Duodenal mucosa (tissue), 2 donors: ENCODE results near the gene SLC25A45.
"Not testable (repeated sequence)": the region's sequence is repeated elsewhere in the genome, so short reads cannot be mapped to it uniquely, and the experiment has no call there.

Experiments
- H3K27ac ChIP-seq: one replicate; pipeline ENCODE4 v1.7.0; 2013; ENCODE audit warnings: low read depth, low read length
- H3K27me3 ChIP-seq, 2 donors: one replicate each; pipeline ENCODE4 v1.7.0; 2013; ENCODE audit warnings: low read length in 2 of 2, control low read depth in 1 of 2; ENCODE audit not compliant: insufficient read depth in 2 of 2, control insufficient read depth in 1 of 2
- H3K36me3 ChIP-seq, 2 donors: one replicate each; pipeline ENCODE4 v1.7.0; 2013; ENCODE audit warnings: low read length in 2 of 2, control low read depth in 1 of 2; ENCODE audit not compliant: insufficient read depth in 2 of 2, control insufficient read depth in 1 of 2
- H3K4me1 ChIP-seq, 2 donors: one replicate each; pipeline ENCODE4 v1.7.0; 2013; ENCODE audit warnings: low read length in 2 of 2, control low read depth in 1 of 2; ENCODE audit not compliant: insufficient read depth in 2 of 2, control insufficient read depth in 1 of 2
- H3K4me3 ChIP-seq, 2 donors: one replicate each; pipeline ENCODE4 v1.7.0; 2013; ENCODE audit warnings: low read length in 2 of 2, low read depth in 1 of 2
- H3K9ac ChIP-seq, 2 donors: one replicate each; pipeline ENCODE4 v1.7.0; 2013; ENCODE audit warnings: low read length in 2 of 2, low read depth in 1 of 2
- H3K9me3 ChIP-seq, 2 donors: one replicate each; pipeline ENCODE4 v1.7.0; 2013; ENCODE audit warnings: low read length in 2 of 2, control low read depth in 1 of 2; ENCODE audit not compliant: control insufficient read depth in 1 of 2

SLC25A45 gene

DNA sequence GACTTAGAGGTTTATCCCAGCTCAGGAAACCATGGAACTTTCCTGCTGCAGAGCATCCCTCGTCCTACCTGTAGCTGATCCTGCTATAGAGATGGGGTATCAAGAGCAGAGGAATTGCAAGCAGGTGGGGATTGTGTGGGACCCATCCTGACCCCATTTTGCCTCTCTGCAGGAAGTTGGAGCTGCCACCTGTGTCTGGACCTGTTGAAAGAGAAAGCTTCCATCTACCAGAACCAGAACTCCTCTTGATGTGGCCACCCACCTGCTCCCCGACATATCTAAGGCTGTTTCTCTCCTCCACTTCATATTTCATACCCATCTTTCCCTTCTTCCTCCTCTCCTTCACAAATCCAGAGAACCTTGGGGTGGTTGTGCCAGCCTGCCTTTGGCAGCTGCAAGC lies 30.9 kb downstream of the SLC25A45 start:
- H3K4me1 ChIP-seq: peaks cover 12 to 21% of the 10 kb centered on the region in 2 donors
- H3K4me3 ChIP-seq: no peak overlapping the region
- H3K9ac ChIP-seq: no peak overlapping the region
- no peak overlapping the region for H3K27ac ChIP-seq
- no peaks in the 10 kb centered on the region for H3K9me3 ChIP-seq
- no peaks in the 10 kb centered on the region for H3K27me3 ChIP-seq
- H3K36me3 ChIP-seq: peaks cover 23 to 58% of the 10 kb centered on the region in 2 donors

DNA sequence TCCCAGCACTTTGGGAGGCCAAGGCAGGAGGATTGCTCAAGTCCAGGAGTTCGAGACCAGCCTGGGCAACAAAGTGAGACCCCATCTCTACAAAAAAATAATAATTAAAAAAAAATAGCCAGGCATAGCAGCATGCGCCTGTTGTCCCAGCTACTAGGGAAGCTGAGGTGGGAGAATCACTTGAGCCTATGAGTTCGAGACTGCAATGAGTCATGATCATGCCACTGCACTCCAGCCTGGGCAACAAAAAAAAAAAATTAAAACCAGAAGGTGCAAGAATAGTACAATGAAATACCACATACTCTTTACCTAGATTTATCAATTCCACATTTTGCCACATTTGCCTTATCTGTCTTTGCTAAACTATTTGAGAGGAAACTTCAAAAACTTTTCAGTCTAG lies 40.6 kb downstream of the SLC25A45 start:
- peaks cover 51 to 79% of the 10 kb centered on the region in 2 donors for H3K36me3 ChIP-seq

DNA sequence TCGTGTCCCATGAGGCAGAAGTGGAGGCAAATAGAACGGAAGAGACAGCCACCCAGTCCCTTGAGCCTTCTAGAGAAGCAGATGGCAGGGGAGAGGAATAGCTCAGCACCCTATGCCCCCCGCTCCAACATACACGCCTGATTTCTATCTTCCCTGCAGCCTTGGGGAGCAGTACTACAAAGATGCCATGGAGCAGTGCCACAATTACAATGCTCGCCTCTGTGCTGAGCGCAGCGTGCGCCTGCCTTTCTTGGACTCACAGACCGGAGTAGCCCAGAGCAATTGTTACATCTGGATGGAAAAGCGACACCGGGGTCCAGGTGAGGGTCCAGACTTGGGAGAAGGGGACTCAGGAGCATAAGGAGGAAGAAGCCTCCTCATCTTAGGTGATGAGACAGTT lies 42.2 kb downstream of the SLC25A45 start:
- H3K36me3 ChIP-seq: peaks cover 40 to 63% of the 10 kb centered on the region in 2 donors
- no peak overlapping the region for H3K9ac ChIP-seq
- H3K27me3 ChIP-seq: no peaks in the 10 kb centered on the region
- H3K9me3 ChIP-seq: no peaks in the 10 kb centered on the region
- H3K27ac ChIP-seq: no peak overlapping the region
- H3K4me3 ChIP-seq: no peak overlapping the region
- H3K4me1 ChIP-seq: peaks cover 3% of the 10 kb centered on the region in 2 donors

More for the DNA sequence above, 40.6 kb downstream of the SLC25A45 start:
- Histone ChIP-seq H3K9ac (no peak overlapping the region), H3K27ac (no peak overlapping the region), H3K4me3 (no peak overlapping the region), H3K9me3 (no peaks in the 10 kb centered on the region), H3K27me3 (no peaks in the 10 kb centered on the region), H3K4me1 (no peaks in the 10 kb centered on the region)

DNA sequence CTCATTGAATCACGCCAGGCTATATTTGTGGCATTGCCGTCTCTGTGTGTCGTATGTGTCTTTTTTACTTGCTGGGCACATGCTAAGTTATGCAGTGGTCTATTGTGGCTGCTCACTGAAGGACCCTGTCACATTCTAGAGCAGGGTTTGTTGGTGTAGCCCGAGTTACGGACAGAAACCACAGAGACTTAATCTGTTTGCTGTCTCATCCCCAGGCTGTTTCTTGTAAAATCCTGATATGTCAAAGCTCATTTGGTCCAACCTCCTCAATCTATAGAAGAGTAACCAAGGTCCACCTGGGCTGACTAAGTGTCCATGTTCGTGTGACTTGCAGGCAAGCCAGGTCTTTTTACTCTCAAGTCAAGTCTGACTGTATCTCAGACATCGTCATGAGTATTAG lies 43.8 kb downstream of the SLC25A45 start:
- peaks cover 31 to 48% of the 10 kb centered on the region in 2 donors for H3K36me3 ChIP-seq
- no peaks in the 10 kb centered on the region for H3K27me3 ChIP-seq
- no peak overlapping the region for H3K9ac ChIP-seq
- H3K27ac ChIP-seq: no peak overlapping the region
- peaks cover 12 to 13% of the 10 kb centered on the region in 2 donors for H3K4me1 ChIP-seq
- no peaks in the 10 kb centered on the region for H3K9me3 ChIP-seq
- no peak overlapping the region for H3K4me3 ChIP-seq

DNA sequence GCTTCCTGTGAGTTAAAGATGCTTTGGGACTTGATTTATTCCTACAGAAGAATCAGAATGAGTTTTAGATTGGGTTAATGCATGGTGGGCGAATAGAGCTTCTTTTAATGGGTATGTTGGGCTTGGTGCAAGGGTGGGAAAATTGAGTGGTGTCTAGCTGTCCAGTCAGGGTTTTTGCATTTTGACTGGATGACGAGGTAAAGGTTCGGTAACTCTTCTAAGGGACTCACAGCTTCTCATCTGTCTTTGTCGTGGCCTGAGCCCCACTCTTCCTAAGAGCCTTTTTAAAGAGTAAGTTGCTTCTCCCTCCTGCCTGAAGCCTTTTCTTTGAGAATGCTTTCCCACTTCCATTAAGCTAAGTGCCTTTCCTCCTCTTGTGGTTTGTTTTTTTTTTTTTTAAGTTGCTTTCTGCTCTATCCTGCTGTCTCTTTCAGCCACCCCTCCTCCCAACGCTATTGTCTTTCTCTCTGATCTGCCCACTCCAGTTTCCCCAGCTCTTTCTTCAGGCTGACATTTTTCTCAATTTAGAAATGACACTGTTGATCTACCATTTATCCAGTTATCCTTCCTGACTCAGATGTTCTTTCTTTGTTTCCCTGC lies 47.6 kb downstream of the SLC25A45 start:
- Histone ChIP-seq H3K4me3 (peak overlapping the region; percentile 90 to 96), H3K27ac (no peak overlapping the region), H3K4me1 (peaks cover 13% of the 10 kb centered on the region in 2 donors)

DNA sequence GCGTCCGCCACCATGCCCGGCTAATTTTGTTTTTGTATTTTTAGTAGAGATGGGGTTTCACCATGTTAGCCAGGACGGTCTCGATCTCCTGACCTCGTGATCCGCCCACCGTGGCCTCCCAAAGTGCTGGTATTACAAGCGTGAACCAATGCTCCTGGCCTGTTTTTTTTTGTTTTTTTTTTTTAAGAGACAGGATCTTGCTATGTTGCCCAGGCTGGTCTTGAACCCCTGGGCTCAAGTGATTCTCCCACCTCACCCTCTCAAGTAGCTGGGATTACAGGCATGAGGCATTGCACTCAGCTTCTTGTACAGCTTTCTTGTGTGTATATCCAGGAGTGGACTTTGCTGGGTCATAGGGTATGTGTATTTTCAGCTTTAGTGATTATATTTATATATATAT lies 49.9 kb downstream of the SLC25A45 start:
- not testable (repeated sequence) for H3K27ac ChIP-seq, H3K9ac ChIP-seq, H3K9me3 ChIP-seq, H3K4me3 ChIP-seq, H3K36me3 ChIP-seq, H3K27me3 ChIP-seq
- H3K4me1 ChIP-seq: peaks cover 22 to 23% of the 10 kb centered on the region in 2 donors

More for the DNA sequence above, 47.6 kb downstream of the SLC25A45 start:
- Histone ChIP-seq H3K36me3 (peaks cover 3 to 10% of the 10 kb centered on the region in 2 donors), H3K27me3 (no peaks in the 10 kb centered on the region), H3K9ac (peak overlapping the region; percentile 86 to 92), H3K9me3 (no peaks in the 10 kb centered on the region)

DNA sequence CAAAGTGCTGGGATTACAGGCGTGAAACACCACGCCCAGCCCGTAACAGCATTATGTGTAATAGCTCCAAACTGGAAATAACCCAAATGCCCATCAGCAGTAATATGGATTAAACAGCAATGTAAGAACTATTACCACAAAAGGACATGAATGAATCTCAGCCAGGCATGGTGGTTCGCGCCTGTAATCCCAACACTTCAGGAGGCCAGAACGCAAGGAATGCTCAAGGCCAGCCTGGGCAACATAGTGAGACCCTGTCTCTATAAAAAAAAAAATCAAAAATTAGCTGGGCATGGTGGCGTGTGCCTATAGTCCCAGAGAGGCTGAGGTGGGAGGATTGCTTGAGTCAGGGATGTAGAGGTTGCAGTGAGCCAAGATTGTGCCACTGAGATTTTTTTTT lies 51.9 kb downstream of the SLC25A45 start:
- no peaks in the 10 kb centered on the region for H3K36me3 ChIP-seq
- H3K4me3 ChIP-seq: no peak overlapping the region
- H3K9me3 ChIP-seq: no peaks in the 10 kb centered on the region
- peaks cover 22 to 27% of the 10 kb centered on the region in 2 donors for H3K4me1 ChIP-seq
- no peak overlapping the region for H3K27ac ChIP-seq
- H3K27me3 ChIP-seq: no peaks in the 10 kb centered on the region
- H3K9ac ChIP-seq: no peak overlapping the region

DNA sequence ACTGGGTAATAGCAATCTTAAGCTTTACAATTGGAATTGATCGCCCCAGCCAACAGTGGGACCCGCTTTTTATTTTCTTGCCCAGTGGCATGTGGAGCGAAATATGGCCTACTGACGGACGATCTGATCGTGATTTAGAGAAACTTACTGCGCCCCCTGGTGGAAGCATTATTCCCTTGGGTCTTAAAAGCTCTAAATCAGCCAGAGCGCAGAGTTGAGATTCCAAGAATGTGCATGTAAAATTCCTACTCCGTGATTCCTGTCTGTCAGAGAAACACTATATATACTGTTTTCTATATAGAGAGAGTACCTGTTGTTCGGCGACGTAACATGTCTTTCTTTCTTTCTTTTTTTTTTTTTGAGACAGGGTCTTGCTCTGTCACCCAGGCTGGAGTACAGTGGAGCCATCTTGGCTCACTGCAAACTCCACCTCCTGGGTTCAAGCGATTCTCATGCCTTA lies 52.5 kb downstream of the SLC25A45 start:
- Histone ChIP-seq H3K4me3 (peak overlapping the region in 1 of 2 donors; percentile 28), H3K9me3 (no peaks in the 10 kb centered on the region), H3K4me1 (peaks cover 16 to 21% of the 10 kb centered on the region in 2 donors), H3K36me3 (no peaks in the 10 kb centered on the region), H3K9ac (peak overlapping the region in 1 of 2 donors; percentile 33), H3K27ac (no peak overlapping the region), H3K27me3 (no peaks in the 10 kb centered on the region)

DNA sequence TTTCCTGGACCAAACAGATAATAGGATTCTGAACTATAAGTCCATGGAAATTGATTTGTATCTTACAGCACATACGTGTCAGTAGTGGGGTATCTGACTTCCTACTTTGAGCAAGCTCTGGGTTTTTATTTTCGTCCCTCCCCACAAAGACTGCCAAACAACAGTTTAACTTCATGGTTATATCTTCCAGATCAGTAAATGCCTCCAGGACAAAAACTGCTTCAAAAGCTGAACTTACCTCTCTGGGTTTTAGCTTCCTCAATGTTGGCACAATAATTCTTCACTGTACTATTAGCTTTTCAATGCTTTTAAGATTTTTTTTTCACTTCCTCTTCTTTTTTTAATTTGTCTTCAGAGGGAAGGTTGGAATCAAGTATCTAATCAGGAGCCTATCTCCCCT lies 53.0 kb downstream of the SLC25A45 start:
- Histone ChIP-seq H3K36me3 (no peaks in the 10 kb centered on the region), H3K4me1 (peaks cover 11 to 16% of the 10 kb centered on the region in 2 donors), H3K27me3 (no peaks in the 10 kb centered on the region), H3K9me3 (no peaks in the 10 kb centered on the region), H3K9ac (peak overlapping the region in 1 of 2 donors; percentile 33), H3K4me3 (peak overlapping the region in 1 of 2 donors; percentile 28), H3K27ac (no peak overlapping the region)

DNA sequence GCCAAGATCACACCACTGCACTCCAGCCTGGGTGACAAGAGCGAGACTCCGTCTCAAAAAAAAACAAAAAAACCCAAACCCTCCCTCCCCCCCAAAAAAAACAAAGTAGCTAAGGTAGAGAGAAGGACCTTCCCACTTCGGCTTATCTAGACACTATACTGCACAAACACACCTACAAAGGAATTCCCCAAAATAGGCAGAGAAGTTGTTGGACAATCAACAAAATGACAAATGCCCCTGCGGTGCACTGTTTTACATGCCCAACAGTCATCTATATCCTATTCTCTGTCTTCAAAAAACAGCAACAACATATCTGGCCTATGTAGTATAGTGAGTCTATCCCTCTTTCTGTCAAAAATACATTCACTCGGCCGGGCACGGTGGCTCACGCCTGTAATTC lies 55.4 kb downstream of the SLC25A45 start:
- H3K9ac ChIP-seq: no peak overlapping the region
- H3K27me3 ChIP-seq: no peaks in the 10 kb centered on the region
- no peaks in the 10 kb centered on the region for H3K9me3 ChIP-seq
- H3K27ac ChIP-seq: no peak overlapping the region
- no peak overlapping the region for H3K4me3 ChIP-seq
- peaks cover 0 to 8% of the 10 kb centered on the region in 2 donors for H3K36me3 ChIP-seq
- H3K4me1 ChIP-seq: peaks cover 12 to 20% of the 10 kb centered on the region in 2 donors
